Caco-2 (cell line): ENCODE results near the gene PPID. TPM values are rescaled to one million over a fixed set of nuclear protein-coding genes. Genes with fewer than 3 reads are reported as not detected.
A peak's percentile ranks its signal among the peaks of the same experiment; 100 is the strongest.

Experiments used
- BruUV-seq: library from RNA; stranded (reverse); fragments of 400-500 nt; replicated peaks from 2 replicates; lab custom pipeline; 2021; lab: Mats Ljungman, UMichigan
- CTCF ChIA-PET: fragments of 300-600 bp; sonication (Branson Sonifier 250); formaldehyde crosslinking; loops from one replicate; lab custom pipeline; 2022; ENCODE audit warnings: antibody characterized with exemption; lab: Charles Lee
- POLR2A ChIA-PET: fragments of 300-600 bp; sonication (Branson Sonifier 250); formaldehyde crosslinking; loops from one replicate; lab custom pipeline; 2022; ENCODE audit warnings: antibody characterized with exemption; lab: Charles Lee
- DNase-seq, 2 experiments: peaks; one replicate each; pipeline versions ENCODE4 v3.0.0 to v3.0.0-alpha.2; 2020 to 2022
- H3K27me3 ChIP-seq: replicated peaks from 2 replicates; pipeline ENCODE4 v1.6.0; 2011; ENCODE audit warnings: low read length; ENCODE audit not compliant: control insufficient read depth, insufficient read depth
- H3K36me3 ChIP-seq: 2 replicates; pipeline ENCODE4 v1.5.1; 2011; ENCODE audit warnings: low read length; ENCODE audit not compliant: control insufficient read depth, insufficient read depth
- H3K4me1 ChIP-seq: fragments of 250-450 bp; sonication (Bioruptor Pico); 2 replicates; pipeline ENCODE4 v1.5.1; 2020; ENCODE audit warnings: mild to moderate bottlenecking
- H3K4me3 ChIP-seq: 2 replicates; pipeline ENCODE4 v1.5.1; 2011; ENCODE audit warnings: low read depth, mild to moderate bottlenecking, control low read depth, low read length
- H3K9me3 ChIP-seq: fragments of 250-450 bp; sonication (Bioruptor Pico); 2 replicates; pipeline ENCODE4 v1.5.1; 2020; ENCODE audit warnings: mild to moderate bottlenecking, moderate library complexity
- H3K27ac Mint-ChIP-seq: one replicate; pipeline ENCODE4 v1.8.0; 2022; ENCODE audit warnings: mixed read lengths; ENCODE audit not compliant: unreplicated experiment
- H3K27me3 Mint-ChIP-seq: one replicate; pipeline ENCODE4 v1.8.0; 2022; ENCODE audit warnings: mixed read lengths; ENCODE audit not compliant: insufficient read depth, unreplicated experiment
- H3K36me3 Mint-ChIP-seq: one replicate; pipeline ENCODE4 v1.8.0; 2022; ENCODE audit warnings: mild to moderate bottlenecking, mixed read lengths; ENCODE audit not compliant: insufficient read depth, unreplicated experiment
- H3K4me1 Mint-ChIP-seq: one replicate; pipeline ENCODE4 v1.8.0; 2022; ENCODE audit warnings: low read depth, mixed read lengths; ENCODE audit not compliant: unreplicated experiment
- H3K4me3 Mint-ChIP-seq: one replicate; pipeline ENCODE4 v1.8.0; 2022; ENCODE audit warnings: mild to moderate bottlenecking, moderate library complexity, mixed read lengths; ENCODE audit not compliant: unreplicated experiment
- H3K9me3 Mint-ChIP-seq: one replicate; pipeline ENCODE4 v1.8.0; 2022; ENCODE audit warnings: mixed read lengths; ENCODE audit not compliant: unreplicated experiment
- intact Hi-C: fragments of 100-400 bp; cut with micrococcal nuclease; formaldehyde crosslinking; loops from one replicate; pipeline ENCODE4 v1.10.0; 2022; ENCODE audit not compliant: unreplicated experiment
- total RNA-seq: library from RNA; stranded (reverse); gene quantifications from 2 replicates; pipeline ENCODE4 v1.2.3, GENCODE V29; 2022
- TF ChIP-seq, protein P1 (sequence below), 2 experiments: fragments of 200-600 bp in 1 of 2; IDR thresholded peaks; 1 replicate in 1 of 2; 2 replicates in 1 of 2; pipeline versions ENCODE4 v1.5.1 to v1.8.0; 2011 to 2022; ENCODE audit warnings: antibody characterized with exemption in 1 of 2, control low read depth in 1 of 2, inconsistent platforms in 1 of 2, low read depth in 1 of 2, low read length in 1 of 2, mild to moderate bottlenecking in 1 of 2, moderate library complexity in 1 of 2; ENCODE audit not compliant: insufficient read depth in 1 of 2, severe bottlenecking in 1 of 2, unreplicated experiment in 1 of 2

PPID gene
- total RNA-seq, 1 experiment from 2014 or later, result 50.9 TPM

DNA sequence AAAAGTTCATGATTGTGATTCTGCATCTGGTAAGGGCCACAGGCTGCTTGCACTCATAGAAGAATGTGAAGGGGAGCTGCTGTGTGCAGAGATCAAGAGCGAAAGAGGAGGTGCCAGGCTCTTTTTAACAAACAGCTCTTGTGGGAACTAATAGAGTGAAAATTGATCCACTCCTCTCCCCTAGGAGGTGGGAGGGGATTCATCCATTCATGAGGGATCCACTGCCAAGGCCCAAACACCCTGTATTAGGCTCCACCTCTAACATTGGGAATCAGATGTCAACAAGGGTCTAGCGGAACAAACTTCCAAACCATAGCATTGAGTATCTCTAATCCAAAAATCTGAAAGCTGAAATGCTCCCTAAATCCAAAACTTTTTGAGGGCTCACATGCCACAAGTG is 16.4 kb upstream of the PPID start:
- H3K4me1 ChIP-seq, result no peaks in the 10 kb centered on the region
- Mint-ChIP-seq H3K9me3 (no peaks in the 10 kb centered on the region), H3K36me3 (no peaks in the 10 kb centered on the region), H3K27me3 (peaks cover 2% of the 10 kb centered on the region), H3K27ac (no peak overlapping the region), H3K4me1 (no peaks in the 10 kb centered on the region), H3K4me3 (no peak overlapping the region)
- ChIA-PET POLR2A (no interaction called here), CTCF (no interaction called here)
- no TSS peak for BruUV-seq
- intact Hi-C loops, result no loop called here
- TF ChIP-seq, protein P1, sequence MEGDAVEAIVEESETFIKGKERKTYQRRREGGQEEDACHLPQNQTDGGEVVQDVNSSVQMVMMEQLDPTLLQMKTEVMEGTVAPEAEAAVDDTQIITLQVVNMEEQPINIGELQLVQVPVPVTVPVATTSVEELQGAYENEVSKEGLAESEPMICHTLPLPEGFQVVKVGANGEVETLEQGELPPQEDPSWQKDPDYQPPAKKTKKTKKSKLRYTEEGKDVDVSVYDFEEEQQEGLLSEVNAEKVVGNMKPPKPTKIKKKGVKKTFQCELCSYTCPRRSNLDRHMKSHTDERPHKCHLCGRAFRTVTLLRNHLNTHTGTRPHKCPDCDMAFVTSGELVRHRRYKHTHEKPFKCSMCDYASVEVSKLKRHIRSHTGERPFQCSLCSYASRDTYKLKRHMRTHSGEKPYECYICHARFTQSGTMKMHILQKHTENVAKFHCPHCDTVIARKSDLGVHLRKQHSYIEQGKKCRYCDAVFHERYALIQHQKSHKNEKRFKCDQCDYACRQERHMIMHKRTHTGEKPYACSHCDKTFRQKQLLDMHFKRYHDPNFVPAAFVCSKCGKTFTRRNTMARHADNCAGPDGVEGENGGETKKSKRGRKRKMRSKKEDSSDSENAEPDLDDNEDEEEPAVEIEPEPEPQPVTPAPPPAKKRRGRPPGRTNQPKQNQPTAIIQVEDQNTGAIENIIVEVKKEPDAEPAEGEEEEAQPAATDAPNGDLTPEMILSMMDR (IDR thresholded peaks at IDR 0.05; ENCODE audit: insufficient read depth in 1 of 2, low read depth in 1 of 2, low read length in 1 of 2, severe bottlenecking in 1 of 2, unreplicated experiment in 1 of 2), result no peak
- no peaks in the 10 kb centered on the region for H3K9me3 ChIP-seq
- no peak for DNase-seq
- no peak overlapping the region for H3K4me3 ChIP-seq
- no peaks in the 10 kb centered on the region for H3K36me3 ChIP-seq
- no peaks in the 10 kb centered on the region for H3K27me3 ChIP-seq

DNA sequence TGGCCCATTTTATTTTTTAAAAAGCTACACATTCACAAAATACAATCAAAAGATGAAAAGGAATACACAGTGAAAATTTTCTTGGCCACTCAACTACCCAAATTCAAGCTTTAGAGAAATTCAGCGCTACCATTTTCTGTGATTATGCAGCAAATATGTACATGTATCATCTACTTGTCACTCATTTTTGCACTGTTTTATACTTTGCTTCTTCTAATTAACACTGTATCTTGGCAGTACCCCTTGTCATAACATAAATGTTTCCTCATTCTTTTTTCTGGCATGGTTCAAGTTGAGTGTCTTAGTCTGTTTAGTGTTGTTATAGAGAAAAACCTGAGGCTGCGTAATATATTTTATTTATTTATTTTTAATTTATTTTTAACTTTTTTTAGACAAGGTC is 15.7 kb upstream of the PPID start:
- BruUV-seq, result no TSS peak
- ChIA-PET POLR2A (interaction anchor here (0.5 kb wide), 1 partner anchor 385 kb away, joined by 3 read pairs; no protein-coding TSS in a partner anchor), CTCF (no interaction called here)
- TF ChIP-seq, protein P1 (IDR thresholded peaks at IDR 0.05; ENCODE audit: insufficient read depth in 1 of 2, low read depth in 1 of 2, low read length in 1 of 2, severe bottlenecking in 1 of 2, unreplicated experiment in 1 of 2), result no peak
- Mint-ChIP-seq H3K36me3 (no peaks in the 10 kb centered on the region), H3K4me1 (no peaks in the 10 kb centered on the region), H3K27me3 (peaks cover 2% of the 10 kb centered on the region), H3K9me3 (no peaks in the 10 kb centered on the region), H3K27ac (no peak overlapping the region), H3K4me3 (no peak overlapping the region)
- Histone ChIP-seq H3K27me3 (no peaks in the 10 kb centered on the region), H3K4me1 (no peaks in the 10 kb centered on the region), H3K9me3 (no peaks in the 10 kb centered on the region), H3K36me3 (no peaks in the 10 kb centered on the region), H3K4me3 (no peak overlapping the region)
- DNase-seq, result no peak
- intact Hi-C loops, result no loop called here

DNA sequence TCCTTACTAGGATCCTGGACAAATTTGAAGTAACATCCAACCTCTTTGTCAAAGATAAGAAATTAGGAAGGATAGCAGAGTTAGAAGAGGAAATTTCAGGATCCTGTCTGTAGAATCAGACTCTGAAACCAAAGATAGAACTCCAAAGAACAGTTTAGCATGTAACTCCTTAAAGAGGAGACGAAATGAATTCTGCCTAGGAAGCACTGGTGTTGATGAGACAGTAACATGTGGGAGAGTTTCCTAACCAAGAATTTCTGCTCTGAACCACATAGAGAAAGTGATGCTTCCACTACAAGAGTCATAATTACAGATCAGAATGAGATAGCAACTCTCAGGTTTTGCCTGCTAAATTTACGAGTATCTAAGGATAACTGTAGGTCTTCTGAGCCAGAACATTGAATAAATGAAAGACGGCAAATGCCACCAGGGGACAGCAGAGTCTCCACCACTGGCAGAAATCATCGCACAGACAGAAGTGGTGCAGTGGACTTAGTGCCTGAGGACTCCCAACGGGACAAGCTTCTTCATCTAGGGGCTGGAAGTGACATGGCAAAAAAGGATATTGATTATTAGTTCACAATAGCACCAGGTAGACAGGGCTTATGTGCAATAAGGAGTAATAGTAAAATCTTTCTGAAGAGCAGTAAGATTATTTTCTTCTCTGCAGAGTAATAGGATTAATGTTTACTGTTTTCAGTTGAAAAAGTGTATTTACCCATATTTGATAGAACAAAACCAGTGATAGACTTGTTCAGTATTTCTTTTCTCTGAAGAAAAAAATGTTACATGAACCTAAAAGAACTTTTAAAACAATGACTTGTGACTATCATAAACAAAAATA is 6.7 kb upstream of the PPID start:
- DNase-seq, result peak; percentile 63 to 66
- H3K9me3 ChIP-seq, result no peaks in the 10 kb centered on the region
- Mint-ChIP-seq H3K9me3 (no peaks in the 10 kb centered on the region), H3K27me3 (peaks cover 6% of the 10 kb centered on the region), H3K27ac (no peak overlapping the region), H3K4me1 (peaks cover 6% of the 10 kb centered on the region), H3K4me3 (no peak overlapping the region), H3K36me3 (no peaks in the 10 kb centered on the region)
- ChIA-PET CTCF (interaction anchor here (0.7 to 1.3 kb wide), 3 partner anchors 76 to 122 kb away, joined by 3 to 4 read pairs (median 3); no protein-coding TSS in a partner anchor), POLR2A (no interaction called here)
- H3K4me1 ChIP-seq, result no peaks in the 10 kb centered on the region
- TF ChIP-seq, protein P1 (IDR thresholded peaks at IDR 0.05; ENCODE audit: insufficient read depth in 1 of 2, low read depth in 1 of 2, low read length in 1 of 2, severe bottlenecking in 1 of 2, unreplicated experiment in 1 of 2), result peak; percentile 65 to 78
- intact Hi-C loops, result loop anchor here (1.0 to 5.0 kb wide), 5 partner anchors 38 to 473 kb away; no protein-coding TSS in a partner anchor
- no TSS peak for BruUV-seq
- H3K4me3 ChIP-seq, result no peak overlapping the region
- H3K27me3 ChIP-seq, result no peaks in the 10 kb centered on the region
- no peaks in the 10 kb centered on the region for H3K36me3 ChIP-seq
